GM12891 (cell line): Measurements from ENCODE around the gene IL22RA2.

Source experiments
- PAX5 ChIP-seq: IDR thresholded peaks from 2 replicates; pipeline ENCODE4 v1.6.1; 2011; ENCODE audit warnings: low read length, moderate library complexity, mild to moderate bottlenecking; ENCODE audit not compliant: insufficient read depth, severe bottlenecking
- POLR2A ChIP-seq: IDR thresholded peaks from 2 replicates; pipeline ENCODE4 v1.6.1; 2011; ENCODE audit warnings: low read depth, low read length, control low read depth
- POLR2AphosphoS5 ChIP-seq: IDR thresholded peaks from 2 replicates; pipeline ENCODE4 v1.6.1; 2011; ENCODE audit warnings: low read depth, low read length, control low read depth
- POU2F2 ChIP-seq: IDR thresholded peaks from 2 replicates; pipeline ENCODE4 v1.6.1; 2011; ENCODE audit warnings: low read depth, mild to moderate bottlenecking, control low read depth, low read length, moderate library complexity
- SPI1 ChIP-seq: IDR thresholded peaks from 2 replicates; pipeline ENCODE4 v1.6.1; 2011; ENCODE audit warnings: low read depth, low read length, control low read depth
- TAF1 ChIP-seq: IDR thresholded peaks from 2 replicates; pipeline ENCODE4 v1.6.1; 2011; ENCODE audit warnings: low read depth, low read length, control low read depth

- TF ChIP-seq TAF1 (no peak), POLR2AphosphoS5 (no peak), POLR2A (no peak), SPI1 (no peak), PAX5 (no peak), POU2F2 (no peak)
Measured at GRCh38 chr6:137182654-137183073, 9.2 kb upstream of the IL22RA2 start.
